ENCODE data around the gene TUBA3C.
"Not testable (repeated sequence)": the region's sequence is repeated elsewhere in the genome, so short reads cannot be mapped to it uniquely, and the experiment has no call there.

Gene TUBA3C

GRCh38 chr13:19181621-19182485 lies at the start of gene TUBA3C:
TSS of gene TUBA3C (minus strand) at chr13:19181824. CDS start at chr13:19181747, 77 bp downstream.
- DNase-seq, result no peak

- not testable (repeated sequence) for DNase-seq
Measured at GRCh38 chr13:19207413-19207812, 25.8 kb upstream of the TUBA3C start.

DNA sequence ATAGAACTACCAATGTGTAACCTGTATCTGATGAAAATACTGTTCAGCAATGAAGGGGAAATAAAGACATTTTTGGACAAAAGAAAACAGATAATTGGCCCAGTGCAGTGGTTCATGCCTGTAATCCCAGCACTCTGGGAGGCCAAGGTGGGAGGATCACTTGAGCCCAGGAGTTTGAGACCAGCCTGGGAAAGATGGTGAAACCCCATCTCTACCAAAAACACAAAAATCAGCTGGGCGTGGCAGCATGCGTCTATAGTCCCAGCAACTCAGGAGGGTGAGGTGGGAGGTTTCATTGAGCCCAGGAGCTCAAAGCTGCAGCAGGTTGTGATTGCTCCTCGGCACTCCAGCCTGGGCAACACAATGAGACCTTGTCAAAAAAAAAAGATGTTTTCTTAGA lies 11.0 kb upstream of the TUBA3C start:
- DNase-seq, result not testable (repeated sequence)

GRCh38 chr13:19189911-19190310 lies 8.3 kb upstream of the TUBA3C start:
- not testable (repeated sequence) for DNase-seq

GRCh38 chr13:19189368-19189767 lies 7.7 kb upstream of the TUBA3C start:
- DNase-seq, result not testable (repeated sequence)

DNA sequence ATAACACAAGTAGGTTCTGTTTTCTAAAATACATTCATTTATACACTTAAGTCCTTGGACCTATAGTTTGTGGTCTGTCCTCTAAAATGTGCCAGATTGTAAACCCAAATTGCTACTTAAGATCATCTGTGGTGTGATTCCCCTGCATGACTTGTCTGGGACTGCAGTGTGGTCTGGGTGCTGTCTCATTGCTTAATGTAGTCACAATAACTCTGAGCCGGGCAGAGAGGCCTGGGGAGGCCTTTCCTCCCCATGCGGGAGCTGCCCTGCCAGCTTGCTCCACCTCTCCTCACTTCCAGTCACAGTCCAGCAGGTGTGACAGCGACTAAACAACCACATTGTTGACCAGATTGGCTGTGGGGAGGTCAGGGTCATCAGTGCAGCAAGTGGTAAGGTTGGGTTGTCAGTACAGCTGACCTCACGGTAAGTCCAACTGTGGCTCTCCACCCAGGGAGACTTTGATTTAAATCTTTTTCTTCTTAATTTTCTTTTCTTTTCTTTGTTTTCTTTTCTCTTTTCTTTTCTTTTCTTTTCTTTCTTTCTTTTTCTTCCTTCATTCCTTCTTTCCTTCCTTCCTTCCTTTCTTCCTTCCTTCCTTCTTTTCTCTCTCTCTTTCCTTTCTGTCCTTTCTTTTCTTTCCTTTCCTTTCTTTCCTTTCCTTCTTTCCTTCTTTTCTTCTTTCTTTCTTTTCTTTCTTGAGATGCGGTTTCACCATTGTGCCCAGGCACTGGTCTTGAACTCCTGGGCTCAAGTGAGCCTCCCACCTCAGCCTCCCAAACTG lies 4.4 kb upstream of the TUBA3C start:
- DNase-seq, result no peak

- DNase-seq, result no peak
Measured at GRCh38 chr13:19185086-19185864, 3.7 kb upstream of the TUBA3C start.

GRCh38 chr13:19184176-19184575 lies 2.6 kb upstream of the TUBA3C start:
- DNase-seq, result no peak

DNA sequence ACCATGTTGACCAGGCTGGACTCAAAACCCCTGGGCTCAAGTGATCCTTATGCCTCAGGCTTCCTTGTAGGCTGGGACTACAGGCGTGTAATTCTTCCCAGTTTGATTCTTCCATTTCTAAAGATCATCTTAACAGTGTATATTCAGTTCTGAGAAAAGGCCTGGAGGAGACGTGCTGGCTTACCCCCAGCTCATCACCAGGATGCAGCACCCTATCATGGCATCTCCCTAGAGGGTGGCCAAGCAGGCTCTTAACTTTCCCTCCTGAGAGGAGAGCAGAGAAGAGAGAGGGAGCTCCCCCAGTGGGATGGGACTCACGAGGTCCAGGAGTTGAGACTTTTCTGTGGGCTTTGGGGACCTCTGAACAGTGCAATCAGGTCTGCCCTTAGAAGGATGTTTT lies 2.1 kb upstream of the TUBA3C start:
- DNase-seq, result no peak

GRCh38 chr13:19182536-19182935 lies 912 bp upstream of the TUBA3C start:
- no peak for DNase-seq

- no peak for DNase-seq
Measured at GRCh38 chr13:19181021-19181620, 503 bp downstream of the TUBA3C start.

DNA sequence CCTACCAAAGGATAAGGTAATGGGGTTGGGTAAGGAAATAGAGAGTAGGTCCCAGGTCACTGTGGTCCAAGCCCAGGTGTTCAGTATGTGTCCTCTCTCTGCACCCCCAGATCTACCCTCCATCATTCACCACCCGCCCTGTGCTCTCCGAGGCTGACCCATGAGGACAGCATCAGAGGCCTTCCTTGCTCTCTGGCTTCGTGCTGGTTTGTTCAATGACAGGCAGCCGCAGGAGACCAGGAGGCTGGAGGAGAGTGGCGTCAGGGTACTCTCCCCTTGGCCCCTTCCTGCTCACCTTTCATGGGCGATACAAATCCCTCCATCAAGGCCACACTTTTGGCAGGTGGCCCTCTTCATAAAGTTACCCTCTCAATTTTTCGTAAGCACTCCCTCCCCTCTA lies 1.7 kb downstream of the TUBA3C start:
- DNase-seq, result no peak

DNA sequence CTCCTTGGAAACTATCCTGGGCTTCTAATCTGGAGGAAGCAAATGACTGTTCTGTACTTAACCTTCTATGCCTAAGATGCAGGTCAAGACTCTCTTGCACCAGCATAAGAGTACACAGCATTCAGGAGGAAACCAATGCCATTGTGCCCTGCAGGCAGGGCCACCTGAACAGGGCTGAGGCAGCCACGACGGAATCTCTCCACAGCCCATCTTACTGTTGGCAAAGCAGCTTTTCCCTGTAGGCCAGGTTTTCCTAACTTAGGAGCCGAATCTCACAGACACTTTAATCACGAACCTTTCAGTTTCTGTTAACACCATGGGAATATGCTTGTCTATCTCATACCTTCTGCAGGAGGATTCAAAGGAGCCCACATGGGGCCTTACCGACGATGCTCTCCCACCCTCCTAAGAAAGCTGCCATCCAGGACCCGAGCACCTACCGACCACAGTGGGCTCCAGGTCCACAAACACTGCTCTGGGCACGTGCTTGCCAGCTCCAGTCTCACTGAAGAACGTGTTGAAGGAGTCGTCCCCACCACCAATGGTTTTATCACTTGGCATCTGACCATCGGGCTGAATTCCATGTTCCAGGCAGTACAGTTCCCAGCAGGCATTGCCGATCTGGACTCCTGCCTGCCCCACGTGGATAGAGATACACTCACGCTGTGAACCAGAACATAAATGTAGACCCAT lies 2.6 kb downstream of the TUBA3C start:
- no peak for DNase-seq

DNA sequence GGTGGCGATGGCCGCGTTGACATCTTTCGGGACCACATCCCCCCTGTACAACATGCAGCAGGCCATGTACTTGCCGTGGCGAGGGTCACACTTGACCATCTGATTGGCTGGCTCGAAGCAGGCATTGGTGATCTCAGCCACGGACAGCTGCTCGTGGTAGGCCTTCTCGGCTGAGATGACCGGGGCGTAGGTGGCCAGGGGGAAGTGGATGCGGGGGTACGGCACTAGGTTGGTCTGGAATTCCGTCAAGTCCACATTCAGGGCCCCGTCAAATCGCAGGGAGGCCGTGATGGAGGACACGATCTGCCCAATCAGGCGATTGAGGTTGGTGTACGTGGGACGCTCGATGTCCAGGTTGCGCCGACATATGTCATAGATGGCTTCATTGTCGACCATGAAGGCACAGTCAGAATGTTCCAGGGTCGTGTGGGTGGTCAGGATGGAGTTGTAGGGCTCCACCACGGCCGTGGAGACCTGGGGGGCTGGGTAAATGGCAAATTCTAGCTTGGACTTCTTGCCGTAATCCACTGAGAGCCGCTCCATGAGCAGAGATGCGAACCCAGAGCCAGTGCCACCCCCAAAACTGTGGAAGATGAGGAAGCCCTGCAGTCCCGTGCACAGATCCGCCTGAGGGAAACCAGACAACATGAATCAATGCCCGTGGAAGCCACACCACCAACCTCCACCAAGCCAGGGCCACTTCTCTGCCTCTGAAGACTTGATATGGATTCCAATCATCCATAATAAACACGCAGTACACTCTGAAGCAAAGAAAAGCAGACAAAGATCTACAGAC lies 4.4 kb downstream of the TUBA3C start:
- DNase-seq, result not testable (repeated sequence)

DNA sequence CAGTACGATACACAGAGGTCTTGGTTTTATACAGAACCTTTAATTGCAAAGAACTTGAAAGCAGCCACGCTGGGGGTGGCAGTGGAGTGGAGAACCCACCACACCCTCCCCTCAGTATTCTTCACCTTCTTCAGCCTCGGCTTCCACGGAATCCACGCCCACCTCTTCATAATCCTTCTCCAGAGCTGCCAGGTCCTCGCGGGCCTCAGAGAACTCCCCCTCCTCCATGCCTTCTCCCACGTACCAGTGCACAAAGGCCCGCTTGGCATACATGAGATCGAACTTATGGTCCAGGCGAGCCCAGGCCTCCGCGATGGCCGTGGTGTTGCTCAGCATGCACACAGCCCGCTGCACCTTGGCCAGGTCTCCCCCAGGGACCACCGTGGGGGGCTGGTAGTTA lies 7.9 kb downstream of the TUBA3C start:
- no peak for DNase-seq

GRCh38 chr13:19172647-19173030 lies 9.0 kb downstream of the TUBA3C start:
- DNase-seq, result no peak

GRCh38 chr13:19172007-19172646 lies 9.5 kb downstream of the TUBA3C start:
- DNase-seq, result no peak

DNA sequence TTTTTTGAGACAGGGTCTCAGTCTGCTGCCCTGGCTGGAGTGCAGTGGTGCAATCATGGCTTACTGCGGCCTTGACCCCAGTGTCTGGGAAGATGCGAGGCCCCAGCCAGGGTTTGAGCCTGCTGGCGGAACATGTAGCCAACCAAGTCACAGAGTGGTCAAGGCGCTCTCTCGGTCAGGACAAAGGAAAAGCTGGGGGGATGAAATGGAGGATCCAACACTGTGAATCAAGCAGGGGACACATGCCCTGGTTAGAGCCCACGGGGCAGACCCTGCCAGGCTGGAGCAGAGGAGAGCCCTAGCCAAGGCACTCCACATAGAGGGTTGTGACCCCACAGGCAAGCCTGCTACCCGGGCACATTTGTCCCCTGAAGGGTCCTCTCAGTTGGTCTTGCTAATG lies 10.1 kb downstream of the TUBA3C start:
- DNase-seq, result no peak

- DNase-seq, result no peak
Measured at GRCh38 chr13:19169991-19170390, 11.6 kb downstream of the TUBA3C start.

- DNase-seq, result no peak
Measured at GRCh38 chr13:19169496-19169895, 12.1 kb downstream of the TUBA3C start.

- no peak for DNase-seq
Measured at GRCh38 chr13:19161308-19161707, 20.3 kb downstream of the TUBA3C start.

Data from activated CD8-positive, alpha-beta memory T cell treated with anti-CD3 and anti-CD28 coated beads, Interleukin-2, amount 50 U/mL, for 48 hours (primary cell).